ENCODE data around the gene MAML3.

MAML3 gene

GRCh38 chr4:140156529-140157171, 2.7 kb upstream of the MAML3 start:
- DNase-seq (ENCODE audit: low spot score), result peak; percentile 56

GRCh38 chr4:140154572-140154891, 548 bp upstream of the MAML3 start:
- DNase-seq (ENCODE audit: low spot score), result no peak

GRCh38 chr4:140153419-140153717, 616 bp downstream of the MAML3 start:
- DNase-seq (ENCODE audit: low spot score), result no peak

GRCh38 chr4:140152751-140153418, 1.1 kb downstream of the MAML3 start:
- DNase-seq (ENCODE audit: low spot score), result peak; percentile 47

GRCh38 chr4:140152013-140152703, 1.8 kb downstream of the MAML3 start:
- peak; percentile 28 for DNase-seq (ENCODE audit: low spot score)

- peak; percentile 88 for DNase-seq (ENCODE audit: low spot score)
These were observed 2.3 kb downstream of the MAML3 start for GRCh38 chr4:140151699-140152012.

- peak; percentile 82 for DNase-seq (ENCODE audit: low spot score)
These were observed 2.9 kb downstream of the MAML3 start for GRCh38 chr4:140150886-140151698.

GRCh38 chr4:140150636-140150885, 3.4 kb downstream of the MAML3 start:
- peak; percentile 86 for DNase-seq (ENCODE audit: low spot score)

GRCh38 chr4:140149846-140150635, 3.9 kb downstream of the MAML3 start:
- peak; percentile 72 for DNase-seq (ENCODE audit: low spot score)

GRCh38 chr4:140144050-140144449, 9.9 kb downstream of the MAML3 start:
- DNase-seq (ENCODE audit: low spot score), result no peak

- no peak for DNase-seq (ENCODE audit: low spot score)
These were observed 12.7 kb downstream of the MAML3 start for GRCh38 chr4:140141210-140141835.

- no peak for DNase-seq (ENCODE audit: low spot score)
These were observed 13.4 kb downstream of the MAML3 start for GRCh38 chr4:140140566-140140965.

GRCh38 chr4:140138428-140138827, 15.6 kb downstream of the MAML3 start:
- no peak for DNase-seq (ENCODE audit: low spot score)

- DNase-seq (ENCODE audit: low spot score), result no peak
These were observed 16.3 kb downstream of the MAML3 start for GRCh38 chr4:140137671-140138070.

- no peak for DNase-seq (ENCODE audit: low spot score)
These were observed 17.5 kb downstream of the MAML3 start for GRCh38 chr4:140136509-140136908.

- DNase-seq (ENCODE audit: low spot score), result no peak
These were observed 18.4 kb downstream of the MAML3 start for GRCh38 chr4:140135529-140136088.

GRCh38 chr4:140134746-140135425, 19.1 kb downstream of the MAML3 start:
- DNase-seq (ENCODE audit: low spot score), result no peak

GRCh38 chr4:140133576-140133975, 20.4 kb downstream of the MAML3 start:
- DNase-seq (ENCODE audit: low spot score), result no peak

GRCh38 chr4:140131675-140132229, 22.2 kb downstream of the MAML3 start:
- no peak for DNase-seq (ENCODE audit: low spot score)

GRCh38 chr4:140130677-140131076, 23.3 kb downstream of the MAML3 start:
- peak; percentile 74 for DNase-seq (ENCODE audit: low spot score)

- DNase-seq (ENCODE audit: low spot score), result no peak
These were observed 26.6 kb downstream of the MAML3 start for GRCh38 chr4:140127422-140127821.

Data from SW480 (cell line).